Activated T-helper 1 cell treated with Interleukin-2 at 50 U/mL for 16 hours (primary cell): ENCODE results near the gene TRIM44.
"Not testable (repeated sequence)": the region's sequence is repeated elsewhere in the genome, so short reads cannot be mapped to it uniquely, and the experiment has no call there.

Experiments
- DNase-seq: peaks from one replicate; pipeline ENCODE4 v3.0.0-alpha.2; 2020; ENCODE audit warnings: low read depth

Gene TRIM44

GRCh38 chr11:35633827-35634423 is 28.6 kb upstream of the TRIM44 start:
- DNase-seq, result no peak

- DNase-seq, result no peak
Measured at GRCh38 chr11:35635933-35636332, 26.6 kb upstream of the TRIM44 start.

GRCh38 chr11:35639591-35640179 is 22.9 kb upstream of the TRIM44 start:
- no peak for DNase-seq

GRCh38 chr11:35641171-35641897 is 21.2 kb upstream of the TRIM44 start:
- no peak for DNase-seq

GRCh38 chr11:35641964-35642363 is 20.6 kb upstream of the TRIM44 start:
- no peak for DNase-seq

- no peak for DNase-seq
Measured at GRCh38 chr11:35647421-35648093, 15.0 kb upstream of the TRIM44 start.

GRCh38 chr11:35650006-35650405 is 12.6 kb upstream of the TRIM44 start:
- no peak for DNase-seq

GRCh38 chr11:35650467-35650866 is 12.1 kb upstream of the TRIM44 start:
- no peak for DNase-seq

- DNase-seq, result no peak
Measured at GRCh38 chr11:35651263-35651662, 11.3 kb upstream of the TRIM44 start.

GRCh38 chr11:35652786-35653185 is 9.8 kb upstream of the TRIM44 start:
- not testable (repeated sequence) for DNase-seq

GRCh38 chr11:35654711-35655110 is 7.9 kb upstream of the TRIM44 start:
- DNase-seq, result no peak

GRCh38 chr11:35655254-35655653 is 7.3 kb upstream of the TRIM44 start:
- no peak for DNase-seq

- DNase-seq, result no peak
Measured at GRCh38 chr11:35655856-35656255, 6.7 kb upstream of the TRIM44 start.

GRCh38 chr11:35658020-35658948 is 4.3 kb upstream of the TRIM44 start:
- DNase-seq, result no peak

GRCh38 chr11:35661534-35661933 is 1.0 kb upstream of the TRIM44 start:
- DNase-seq, result no peak

- DNase-seq, result peak; percentile 1
Measured at GRCh38 chr11:35662061-35662648, 420 bp upstream of the TRIM44 start.

- DNase-seq, result no peak
Measured at GRCh38 chr11:35663408-35663702, 780 bp downstream of the TRIM44 start.

- no peak for DNase-seq
Measured at GRCh38 chr11:35664977-35665441, 2.4 kb downstream of the TRIM44 start.

- DNase-seq, result no peak
Measured at GRCh38 chr11:35667257-35667656, 4.7 kb downstream of the TRIM44 start.

GRCh38 chr11:35668350-35668749 is 5.8 kb downstream of the TRIM44 start:
- not testable (repeated sequence) for DNase-seq

- no peak for DNase-seq
Measured at GRCh38 chr11:35671396-35672127, 9.0 kb downstream of the TRIM44 start.
